Subcutaneous adipose tissue (tissue), 4 donors: ENCODE measurements around the gene SSUH2. TPM values are rescaled to one million over a fixed set of nuclear protein-coding genes. Genes with fewer than 3 reads are reported as not detected.

Experiments
- CTCF ChIP-seq: fragments of 450-650 bp; IDR thresholded peaks from one replicate; pipeline ENCODE4 v1.5.1; 2016; ENCODE audit warnings: low read depth, mild to moderate bottlenecking, control low read depth, antibody characterized with exemption, moderate library complexity
- total RNA-seq, 4 donors: library from RNA; depleted of rRNA; stranded (reverse); fragments of >200 nt; gene quantifications; one replicate each; pipeline ENCODE4 v1.1.0, GENCODE V29; 2016

The SSUH2 gene
- total RNA-seq, 4 donors from 2014 or later = 0.98 to 2.1 TPM; not detected in 2

- TF ChIP-seq CTCF = no peak
These were observed 17.2 kb downstream of the SSUH2 start for GRCh38 chr3:8627201-8627940.

GRCh38 chr3:8625991-8626390, 18.6 kb downstream of the SSUH2 start:
- no peak for TF ChIP-seq CTCF

- TF ChIP-seq CTCF = no peak
These were observed 20.0 kb downstream of the SSUH2 start for GRCh38 chr3:8624612-8625011.

GRCh38 chr3:8623741-8624140, 20.9 kb downstream of the SSUH2 start:
- TF ChIP-seq CTCF = no peak

- no peak for TF ChIP-seq CTCF
These were observed 21.5 kb downstream of the SSUH2 start for GRCh38 chr3:8622873-8623691.

- TF ChIP-seq CTCF = no peak
These were observed 22.7 kb downstream of the SSUH2 start for GRCh38 chr3:8621872-8622271.

GRCh38 chr3:8621141-8621540, 23.5 kb downstream of the SSUH2 start:
- TF ChIP-seq CTCF = no peak
